Measurements from ENCODE around the gene BARHL2.
A peak's percentile ranks its signal among the peaks of the same experiment; 100 is the strongest.

The BARHL2 gene

GRCh38 chr1:90724361-90724760, 7.3 kb upstream of the BARHL2 start:
- no peak for DNase-seq

- DNase-seq, result peak; percentile 46
These were observed 6.5 kb upstream of the BARHL2 start for GRCh38 chr1:90723590-90724108.

- no peak for DNase-seq
These were observed 5.9 kb upstream of the BARHL2 start for GRCh38 chr1:90722874-90723589.

- peak; percentile 85 for DNase-seq
These were observed 4.4 kb upstream of the BARHL2 start for GRCh38 chr1:90721210-90722194.

- DNase-seq, result no peak
These were observed 3.1 kb upstream of the BARHL2 start for GRCh38 chr1:90720145-90720636.

GRCh38 chr1:90719330-90720144, 2.4 kb upstream of the BARHL2 start:
- no peak for DNase-seq

- no peak for DNase-seq
These were observed 1.6 kb upstream of the BARHL2 start for GRCh38 chr1:90718411-90719329.

- no peak for DNase-seq
These were observed 736 bp upstream of the BARHL2 start for GRCh38 chr1:90717665-90718410.

GRCh38 chr1:90717356-90717664, 208 bp upstream of the BARHL2 start:
- DNase-seq, result no peak

GRCh38 chr1:90716243-90716551, 905 bp downstream of the BARHL2 start:
- DNase-seq, result no peak

- no peak for DNase-seq
These were observed 1.8 kb downstream of the BARHL2 start for GRCh38 chr1:90715309-90715708.

GRCh38 chr1:90714521-90714951, 2.6 kb downstream of the BARHL2 start:
- no peak for DNase-seq

GRCh38 chr1:90713741-90714509, 3.2 kb downstream of the BARHL2 start:
- DNase-seq, result no peak

GRCh38 chr1:90712915-90713730, 4.0 kb downstream of the BARHL2 start:
- DNase-seq, result no peak

GRCh38 chr1:90712153-90712856, 4.8 kb downstream of the BARHL2 start:
- DNase-seq, result no peak

GRCh38 chr1:90711696-90712095, 5.4 kb downstream of the BARHL2 start:
- no peak for DNase-seq

GRCh38 chr1:90710579-90711536, 6.2 kb downstream of the BARHL2 start:
- no peak for DNase-seq
